T-helper 2 cell treated with Interferon-gamma antibody and Interleukin-4, amounts not matched to agents 5 μg/mL and 100 μg/mL, for 36 hours (primary cell): ENCODE data around the gene TKFC.

Experiments
- DNase-seq: peaks from one replicate; pipeline ENCODE4 v3.0.0; 2021; ENCODE audit warnings: low spot score
- H3K27ac Mint-ChIP-seq: one replicate; pipeline ENCODE4 v1.8.0; 2021; ENCODE audit warnings: mild to moderate bottlenecking, mixed read lengths
- H3K27me3 Mint-ChIP-seq: one replicate; pipeline ENCODE4 v1.8.0; 2021; ENCODE audit warnings: low read depth, mixed read lengths
- H3K36me3 Mint-ChIP-seq: one replicate; pipeline ENCODE4 v1.8.0; 2021; ENCODE audit warnings: low read depth, mixed read lengths
- H3K4me1 Mint-ChIP-seq: one replicate; pipeline ENCODE4 v1.8.0; 2021; ENCODE audit warnings: low read depth, mixed read lengths
- H3K4me3 Mint-ChIP-seq: one replicate; pipeline ENCODE4 v1.8.0; 2022; ENCODE audit warnings: mild to moderate bottlenecking, moderate library complexity, mixed read lengths
- H3K9me3 Mint-ChIP-seq: one replicate; pipeline ENCODE4 v1.8.0; 2021; ENCODE audit warnings: mixed read lengths

TKFC gene

GRCh38 chr11:61303725-61304124, 29.3 kb upstream of the TKFC start:
- no peak overlapping the region for H3K4me3 Mint-ChIP-seq
- H3K4me1 Mint-ChIP-seq, result peaks cover 3% of the 10 kb centered on the region
- no peak for DNase-seq
- peaks cover 43% of the 10 kb centered on the region for H3K36me3 Mint-ChIP-seq
- H3K9me3 Mint-ChIP-seq, result no peaks in the 10 kb centered on the region
- H3K27me3 Mint-ChIP-seq, result no peaks in the 10 kb centered on the region
- H3K27ac Mint-ChIP-seq, result no peak overlapping the region

- no peak overlapping the region for H3K4me3 Mint-ChIP-seq
- H3K4me1 Mint-ChIP-seq, result no peaks in the 10 kb centered on the region
- no peak for DNase-seq
- peaks cover 44% of the 10 kb centered on the region for H3K36me3 Mint-ChIP-seq
- no peak overlapping the region for H3K27ac Mint-ChIP-seq
- H3K9me3 Mint-ChIP-seq, result no peaks in the 10 kb centered on the region
- no peaks in the 10 kb centered on the region for H3K27me3 Mint-ChIP-seq
Observed at GRCh38 chr11:61305417-61305816, 27.6 kb upstream of the TKFC start.

DNA sequence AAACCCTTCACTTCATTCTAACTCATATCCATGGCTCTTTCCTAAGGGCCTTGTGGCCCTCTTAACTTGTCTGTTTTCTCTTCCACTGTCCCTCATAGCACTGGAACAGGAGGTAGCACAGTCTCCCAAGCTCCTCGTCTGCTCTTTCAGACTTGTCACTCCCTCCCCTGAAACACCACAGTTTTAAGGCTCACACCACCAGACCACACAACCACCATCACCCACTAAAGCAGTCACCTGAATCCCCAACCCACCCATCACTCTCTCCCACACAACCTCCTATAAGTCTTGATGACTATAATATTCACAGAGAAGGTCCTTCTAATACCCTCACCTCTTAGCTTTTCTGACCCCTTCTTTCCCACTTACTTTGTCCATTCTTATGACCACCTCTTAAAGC, 26.8 kb upstream of the TKFC start:
- Mint-ChIP-seq H3K4me3 (no peak overlapping the region), H3K36me3 (peaks cover 44% of the 10 kb centered on the region), H3K9me3 (no peaks in the 10 kb centered on the region), H3K27ac (no peak overlapping the region), H3K27me3 (no peaks in the 10 kb centered on the region), H3K4me1 (no peaks in the 10 kb centered on the region)
- no peak for DNase-seq

GRCh38 chr11:61307354-61307753, 25.7 kb upstream of the TKFC start:
- no peak for DNase-seq
- peaks cover 40% of the 10 kb centered on the region for H3K36me3 Mint-ChIP-seq
- H3K27me3 Mint-ChIP-seq, result no peaks in the 10 kb centered on the region
- H3K4me1 Mint-ChIP-seq, result no peaks in the 10 kb centered on the region
- no peaks in the 10 kb centered on the region for H3K9me3 Mint-ChIP-seq
- H3K27ac Mint-ChIP-seq, result no peak overlapping the region
- no peak overlapping the region for H3K4me3 Mint-ChIP-seq

- Mint-ChIP-seq H3K36me3 (peaks cover 43% of the 10 kb centered on the region), H3K4me3 (no peak overlapping the region), H3K27me3 (no peaks in the 10 kb centered on the region), H3K9me3 (no peaks in the 10 kb centered on the region), H3K4me1 (no peaks in the 10 kb centered on the region), H3K27ac (no peak overlapping the region)
- DNase-seq, result no peak
Observed at GRCh38 chr11:61309141-61309540, 23.9 kb upstream of the TKFC start.

DNA sequence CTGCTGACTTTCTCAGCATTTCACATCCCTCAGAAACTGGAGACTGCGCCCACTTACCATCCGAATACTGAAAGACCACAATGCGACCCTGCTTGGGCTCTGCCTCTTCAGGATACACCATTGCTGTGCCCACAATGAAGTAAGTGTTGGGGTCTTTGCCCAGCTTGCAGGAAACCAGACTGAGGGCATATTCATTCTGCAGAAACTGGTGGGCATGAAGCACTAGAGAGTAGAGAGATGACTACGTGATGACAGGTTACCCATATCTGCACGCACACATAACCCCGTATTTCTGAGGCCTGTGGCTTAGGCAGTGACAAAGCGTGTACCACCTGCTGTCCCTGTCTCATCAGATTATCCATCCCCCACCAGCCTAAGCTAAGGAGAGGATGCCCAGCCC, 23.3 kb upstream of the TKFC start:
- H3K36me3 Mint-ChIP-seq, result peaks cover 43% of the 10 kb centered on the region
- H3K9me3 Mint-ChIP-seq, result no peaks in the 10 kb centered on the region
- H3K4me1 Mint-ChIP-seq, result no peaks in the 10 kb centered on the region
- no peak for DNase-seq
- H3K27ac Mint-ChIP-seq, result no peak overlapping the region
- H3K4me3 Mint-ChIP-seq, result no peak overlapping the region
- H3K27me3 Mint-ChIP-seq, result no peaks in the 10 kb centered on the region

- no peak for DNase-seq
- Mint-ChIP-seq H3K9me3 (no peaks in the 10 kb centered on the region), H3K27ac (no peak overlapping the region), H3K4me3 (no peak overlapping the region), H3K27me3 (no peaks in the 10 kb centered on the region), H3K4me1 (no peaks in the 10 kb centered on the region), H3K36me3 (peaks cover 43% of the 10 kb centered on the region)
Observed at GRCh38 chr11:61310749-61311148, 22.3 kb upstream of the TKFC start.

DNA sequence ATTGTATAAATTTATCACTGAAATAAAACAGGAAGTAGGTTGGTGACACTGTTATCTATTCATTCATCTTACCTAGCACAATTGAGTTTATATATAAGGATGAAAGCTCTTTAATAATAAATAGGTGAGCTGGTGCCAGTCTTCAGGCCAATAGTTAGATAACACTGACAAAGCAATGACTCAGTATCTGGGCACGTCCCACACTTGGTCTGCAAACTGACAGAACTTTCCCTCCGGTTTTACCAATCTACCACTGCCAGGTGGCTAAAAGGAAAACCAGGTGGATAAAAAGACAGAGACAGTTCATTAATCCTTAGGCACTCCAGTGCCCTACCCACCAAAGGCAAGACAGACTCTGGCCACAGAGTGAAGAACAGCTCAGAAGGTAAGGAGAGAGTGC, 17.8 kb upstream of the TKFC start:
- H3K36me3 Mint-ChIP-seq, result peaks cover 49% of the 10 kb centered on the region
- no peak overlapping the region for H3K4me3 Mint-ChIP-seq
- H3K9me3 Mint-ChIP-seq, result no peaks in the 10 kb centered on the region
- no peaks in the 10 kb centered on the region for H3K27me3 Mint-ChIP-seq
- no peak overlapping the region for H3K27ac Mint-ChIP-seq
- no peak for DNase-seq
- no peaks in the 10 kb centered on the region for H3K4me1 Mint-ChIP-seq

- H3K4me3 Mint-ChIP-seq, result no peak overlapping the region
- no peak overlapping the region for H3K27ac Mint-ChIP-seq
- H3K9me3 Mint-ChIP-seq, result no peaks in the 10 kb centered on the region
- H3K27me3 Mint-ChIP-seq, result no peaks in the 10 kb centered on the region
- peaks cover 62% of the 10 kb centered on the region for H3K36me3 Mint-ChIP-seq
- DNase-seq, result no peak
- peaks cover 11% of the 10 kb centered on the region for H3K4me1 Mint-ChIP-seq
Observed at GRCh38 chr11:61325649-61326414, 7.2 kb upstream of the TKFC start.

GRCh38 chr11:61327669-61328071, 5.4 kb upstream of the TKFC start:
- Mint-ChIP-seq H3K27me3 (no peaks in the 10 kb centered on the region), H3K4me1 (peaks cover 25% of the 10 kb centered on the region), H3K9me3 (no peaks in the 10 kb centered on the region), H3K36me3 (peaks cover 67% of the 10 kb centered on the region), H3K27ac (no peak overlapping the region), H3K4me3 (no peak overlapping the region)
- DNase-seq, result no peak

- Mint-ChIP-seq H3K4me1 (peaks cover 25% of the 10 kb centered on the region), H3K27ac (no peak overlapping the region), H3K36me3 (peaks cover 61% of the 10 kb centered on the region), H3K27me3 (no peaks in the 10 kb centered on the region), H3K9me3 (no peaks in the 10 kb centered on the region), H3K4me3 (no peak overlapping the region)
- no peak for DNase-seq
Observed at GRCh38 chr11:61328351-61328750, 4.7 kb upstream of the TKFC start.

- Mint-ChIP-seq H3K4me3 (no peak overlapping the region), H3K27ac (no peak overlapping the region), H3K4me1 (peaks cover 32% of the 10 kb centered on the region), H3K36me3 (peaks cover 51% of the 10 kb centered on the region), H3K27me3 (no peaks in the 10 kb centered on the region), H3K9me3 (no peaks in the 10 kb centered on the region)
- no peak for DNase-seq
Observed at GRCh38 chr11:61329871-61330270, 3.2 kb upstream of the TKFC start.

DNA sequence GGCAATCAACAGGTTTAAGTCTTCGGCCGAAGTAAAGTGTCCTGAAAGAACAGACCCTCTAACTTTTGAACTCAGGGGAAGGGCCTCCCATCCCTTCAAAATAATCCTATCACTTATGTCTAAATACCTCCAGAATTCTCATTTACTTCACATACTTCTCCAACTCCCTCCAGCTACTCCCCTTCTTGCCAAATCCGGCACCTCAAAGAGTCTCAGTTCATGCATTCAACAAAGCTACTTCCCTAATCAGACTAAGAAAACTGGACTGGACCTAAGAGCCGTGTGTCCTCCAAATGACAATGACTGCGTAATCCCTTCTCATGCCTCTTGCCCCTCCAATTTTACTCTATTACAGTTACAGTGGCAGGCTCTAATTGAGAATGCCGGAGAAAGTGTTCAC, 1.4 kb upstream of the TKFC start:
- Mint-ChIP-seq H3K36me3 (peaks cover 38% of the 10 kb centered on the region), H3K4me3 (peak overlapping the region; percentile 93), H3K27ac (peak overlapping the region; percentile 96), H3K27me3 (no peaks in the 10 kb centered on the region), H3K9me3 (no peaks in the 10 kb centered on the region), H3K4me1 (peaks cover 40% of the 10 kb centered on the region)
- DNase-seq, result no peak

DNA sequence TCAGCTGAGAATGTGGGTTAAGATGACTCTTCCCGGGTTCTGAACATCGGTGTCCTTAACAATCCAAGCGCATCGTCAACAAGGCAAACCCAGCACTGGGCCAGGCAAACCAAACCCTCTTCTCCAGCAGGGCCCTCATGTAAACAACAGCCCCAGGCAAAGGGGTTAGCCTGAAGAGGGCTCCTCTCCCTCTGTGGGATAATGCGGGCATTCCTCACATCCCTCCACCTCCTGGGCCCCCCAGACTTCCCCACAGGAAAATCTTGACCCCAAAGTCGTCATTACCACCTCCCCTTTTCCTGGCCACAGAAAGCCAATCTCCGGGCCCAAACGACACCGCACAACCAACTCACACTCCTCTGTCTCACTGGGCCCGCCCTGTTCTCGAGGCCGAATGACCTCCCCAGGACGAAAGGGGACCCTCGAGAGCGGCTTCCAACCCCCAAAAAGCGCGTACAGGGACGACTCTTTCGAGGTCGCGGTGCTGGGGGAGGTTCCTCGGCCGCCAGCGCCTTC, 689 bp upstream of the TKFC start:
- Mint-ChIP-seq H3K36me3 (peaks cover 38% of the 10 kb centered on the region), H3K9me3 (no peaks in the 10 kb centered on the region), H3K27ac (peak overlapping the region; percentile 96), H3K4me3 (peak overlapping the region; percentile 93), H3K4me1 (peaks cover 44% of the 10 kb centered on the region), H3K27me3 (no peaks in the 10 kb centered on the region)
- no peak for DNase-seq
